Activated CD8-positive, alpha-beta memory T cell treated with anti-CD3 and anti-CD28 coated beads, Interleukin-2, amount 50 U/mL, for 1 hour (primary cell): ENCODE results near the gene ITGB2.

Source experiments
- DNase-seq: peaks from one replicate; pipeline ENCODE4 v3.0.0-alpha.2; 2020; ENCODE audit errors: extremely low read depth

ITGB2 gene

DNA sequence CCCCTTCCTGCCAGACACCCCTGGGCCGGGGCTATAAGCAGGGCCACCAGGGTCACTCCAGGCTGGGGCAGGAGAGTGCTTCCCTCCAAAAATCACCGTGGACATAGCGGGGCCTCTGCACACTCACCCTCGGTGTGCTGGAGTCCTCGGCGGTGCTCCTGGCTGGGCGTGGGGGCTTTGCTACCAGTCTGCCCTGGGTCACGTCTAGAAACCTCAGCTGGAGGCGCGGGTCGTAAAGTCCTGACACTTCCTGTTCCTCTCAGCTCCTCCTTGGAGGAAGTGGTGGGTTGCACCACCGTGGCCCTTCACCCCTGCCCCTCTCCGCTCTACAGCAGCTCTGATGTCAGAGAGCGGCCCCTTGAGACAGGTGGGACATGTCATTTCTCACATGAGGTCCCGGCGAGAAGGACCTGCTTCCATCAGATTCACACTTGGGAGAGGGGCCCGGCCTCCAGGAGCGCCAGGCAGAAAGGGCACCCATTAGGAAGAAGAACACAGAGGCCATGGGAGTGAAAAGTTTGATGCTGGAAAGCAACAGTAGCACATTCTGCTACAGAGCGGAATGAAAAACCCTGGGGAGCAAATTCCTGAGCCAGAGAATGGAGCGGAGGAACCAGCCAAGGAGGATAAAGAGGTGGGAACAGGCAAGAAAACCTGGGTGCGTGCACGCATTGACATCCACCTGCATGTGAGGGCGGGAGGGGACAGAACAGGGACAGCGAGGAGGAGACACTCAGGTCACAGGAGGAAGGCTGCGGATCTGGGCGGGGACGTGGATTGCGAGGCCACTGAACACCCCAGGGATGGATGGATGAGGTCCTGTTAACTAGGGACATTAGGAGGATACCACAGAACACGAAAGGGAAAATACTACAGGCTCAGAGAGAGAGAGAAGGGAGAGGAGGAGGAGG, at the start of gene ITGB2:
Gene ITGB2 (minus strand): TSS at position 206 of the 911 bp plus-strand sequence. CDS start 10,117 bp downstream, outside the sequence.
- DNase-seq = no peak

DNA sequence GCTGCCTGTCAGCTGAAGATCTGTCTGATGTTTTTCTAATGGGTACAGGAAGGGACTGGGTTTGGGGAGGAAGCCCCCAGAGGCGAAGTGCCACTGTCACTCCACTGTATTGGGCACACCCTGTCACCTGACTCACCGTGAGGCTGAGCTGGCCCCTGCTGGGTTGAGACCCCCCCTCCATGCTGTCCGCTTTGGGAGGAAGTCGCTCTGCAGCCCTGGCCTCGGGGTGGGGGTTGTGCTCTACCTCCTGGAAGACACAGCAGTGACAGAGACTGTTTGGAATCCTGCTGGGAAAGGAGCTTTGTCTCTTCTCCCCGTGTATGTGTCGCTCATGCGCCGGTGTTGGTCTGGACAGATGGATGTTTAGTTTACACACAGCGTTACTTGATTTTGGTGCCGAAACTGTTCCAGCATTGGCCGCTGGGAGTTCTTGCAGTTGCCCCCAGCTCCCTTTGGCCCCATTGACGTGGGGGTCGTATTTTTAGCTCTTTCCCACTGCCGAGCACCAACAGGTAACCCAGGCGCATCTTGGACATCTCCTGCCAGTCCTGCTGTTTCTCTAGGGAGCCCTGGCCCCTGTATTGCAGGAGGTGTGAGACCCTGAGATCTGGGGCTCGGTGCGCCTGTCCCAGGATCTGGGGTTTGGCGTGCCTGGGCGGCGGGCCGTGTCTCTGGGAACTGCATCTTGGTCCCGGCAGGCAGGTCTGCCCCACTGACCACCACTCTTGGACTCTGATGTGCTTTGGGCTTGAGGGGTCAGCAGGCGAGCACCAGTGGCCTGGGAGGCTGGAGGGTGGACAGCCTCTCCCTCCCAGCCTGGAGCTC, 49.4 kb upstream of the ITGB2 start:
- DNase-seq = no peak

DNA sequence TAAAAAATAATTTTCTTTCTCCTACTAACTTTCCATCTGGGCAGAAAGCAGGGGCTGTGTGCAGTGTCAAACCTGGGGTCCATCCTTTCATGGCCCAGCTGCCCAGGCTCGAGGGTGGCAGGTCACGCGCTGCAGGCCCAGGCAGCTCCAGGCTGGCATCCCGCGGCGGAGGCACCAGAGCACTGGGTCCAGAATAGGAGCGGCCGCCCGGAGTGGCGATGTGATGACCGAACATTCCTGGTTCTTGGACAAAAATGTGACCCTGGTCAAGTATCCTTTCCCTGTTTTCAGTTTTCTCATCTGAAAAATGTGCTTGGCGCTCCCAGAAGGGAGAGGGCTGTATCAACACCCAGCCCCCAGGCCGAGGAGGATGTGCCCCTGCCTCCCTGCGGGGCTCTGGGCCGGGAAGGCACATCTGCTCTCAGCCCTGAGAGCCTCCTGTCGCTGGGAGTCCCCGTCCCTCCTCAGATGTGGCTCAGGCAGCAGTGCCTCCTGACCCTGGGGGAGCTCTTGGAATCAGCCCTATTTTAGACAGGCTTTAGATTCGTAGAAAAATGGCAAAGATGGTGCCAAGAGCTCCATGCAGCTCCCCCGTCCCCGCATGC, 48.5 kb upstream of the ITGB2 start:
- no peak for DNase-seq

DNA sequence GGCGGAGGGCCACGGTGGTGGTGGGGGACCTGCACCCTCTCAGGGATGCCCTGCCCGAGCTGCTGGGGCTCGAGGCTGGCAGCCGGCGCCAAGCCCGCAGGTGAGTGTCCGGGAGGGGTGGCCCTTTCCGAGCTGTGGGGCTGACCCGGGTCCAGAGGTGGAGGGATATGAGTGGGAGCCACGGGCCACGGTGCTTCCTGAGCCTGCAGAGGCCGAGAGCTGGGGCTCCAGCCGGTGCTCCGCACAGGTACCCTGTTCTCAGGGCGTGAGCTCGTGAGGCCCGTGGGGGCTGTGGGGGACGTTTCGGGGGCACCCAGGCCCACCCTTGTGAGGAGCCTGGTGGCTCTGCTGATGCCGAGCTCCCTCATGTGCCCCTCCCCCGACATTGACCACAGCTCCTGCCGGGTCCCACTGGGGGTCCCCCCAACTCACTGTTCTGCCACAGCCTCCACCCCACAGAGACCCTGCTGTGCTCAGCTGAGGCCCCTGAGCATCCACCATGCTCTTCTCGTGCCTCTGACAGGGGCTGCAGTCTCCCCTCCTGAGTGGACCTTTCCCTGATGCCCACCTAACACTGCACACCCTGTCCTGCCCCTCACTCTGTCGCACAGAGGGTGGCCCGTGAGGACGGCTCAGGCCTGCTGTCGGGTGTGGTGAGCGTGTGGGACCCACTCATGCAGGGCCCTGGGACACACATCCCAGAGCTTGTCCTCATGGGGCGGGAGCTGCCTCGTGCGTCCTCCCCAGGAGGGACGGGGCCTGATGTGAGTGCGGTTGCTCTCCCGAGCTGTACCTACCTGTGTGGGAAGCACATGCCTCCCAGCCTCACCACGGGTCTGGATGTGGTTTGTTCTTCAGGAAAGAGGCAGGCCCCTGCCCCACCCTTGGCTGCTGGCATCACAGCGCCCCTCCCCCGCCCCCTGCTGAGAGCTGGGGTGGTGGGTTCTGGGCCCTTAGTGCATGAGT, 46.7 kb upstream of the ITGB2 start:
- DNase-seq = no peak

DNA sequence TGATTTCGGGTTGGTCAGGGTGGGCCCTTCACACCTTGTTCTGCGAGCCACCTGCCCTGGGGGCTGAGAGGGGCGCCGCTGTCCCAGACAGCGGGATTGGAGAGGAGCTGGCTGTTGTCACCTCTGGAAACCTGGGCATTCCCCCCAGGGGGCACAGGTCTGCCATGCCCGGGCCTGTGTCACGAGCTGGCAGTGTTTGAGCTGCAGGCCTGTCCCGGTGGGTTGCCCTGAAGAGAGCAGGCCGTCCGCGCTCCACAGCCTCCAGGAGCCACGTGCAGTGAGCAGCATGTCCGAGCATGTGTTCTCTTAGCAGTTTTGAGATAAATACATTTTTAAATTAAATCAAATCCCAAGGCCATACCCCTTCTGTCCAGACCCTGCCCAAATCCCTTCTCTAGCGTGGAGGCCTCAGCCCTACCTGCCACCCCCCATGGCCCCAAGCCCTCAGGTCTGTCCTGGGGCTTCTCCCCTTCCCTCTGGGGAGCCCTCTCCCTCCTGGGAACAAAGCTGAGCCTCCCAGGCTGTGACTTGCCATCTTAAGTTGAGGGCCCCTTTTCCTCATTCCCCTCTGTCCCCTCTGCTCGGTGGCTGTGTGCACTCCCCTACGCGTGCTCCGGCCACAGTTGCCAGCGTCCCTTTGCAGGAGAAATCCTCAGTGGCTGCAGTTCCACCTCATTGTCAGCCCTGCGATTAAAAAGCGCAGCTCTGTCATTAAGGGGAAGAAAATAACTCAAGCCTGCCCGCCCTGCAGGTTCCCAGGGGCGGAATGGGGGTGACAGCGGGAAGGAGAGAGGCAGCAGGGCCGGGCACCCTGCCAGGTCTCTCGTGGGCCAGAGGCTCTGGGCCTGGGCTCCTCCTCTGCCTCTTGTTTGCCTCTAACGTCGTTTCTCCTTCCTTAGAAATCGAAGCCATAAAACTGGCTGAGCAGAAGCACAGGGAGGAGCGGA, 45.7 kb upstream of the ITGB2 start:
- no peak for DNase-seq

DNA sequence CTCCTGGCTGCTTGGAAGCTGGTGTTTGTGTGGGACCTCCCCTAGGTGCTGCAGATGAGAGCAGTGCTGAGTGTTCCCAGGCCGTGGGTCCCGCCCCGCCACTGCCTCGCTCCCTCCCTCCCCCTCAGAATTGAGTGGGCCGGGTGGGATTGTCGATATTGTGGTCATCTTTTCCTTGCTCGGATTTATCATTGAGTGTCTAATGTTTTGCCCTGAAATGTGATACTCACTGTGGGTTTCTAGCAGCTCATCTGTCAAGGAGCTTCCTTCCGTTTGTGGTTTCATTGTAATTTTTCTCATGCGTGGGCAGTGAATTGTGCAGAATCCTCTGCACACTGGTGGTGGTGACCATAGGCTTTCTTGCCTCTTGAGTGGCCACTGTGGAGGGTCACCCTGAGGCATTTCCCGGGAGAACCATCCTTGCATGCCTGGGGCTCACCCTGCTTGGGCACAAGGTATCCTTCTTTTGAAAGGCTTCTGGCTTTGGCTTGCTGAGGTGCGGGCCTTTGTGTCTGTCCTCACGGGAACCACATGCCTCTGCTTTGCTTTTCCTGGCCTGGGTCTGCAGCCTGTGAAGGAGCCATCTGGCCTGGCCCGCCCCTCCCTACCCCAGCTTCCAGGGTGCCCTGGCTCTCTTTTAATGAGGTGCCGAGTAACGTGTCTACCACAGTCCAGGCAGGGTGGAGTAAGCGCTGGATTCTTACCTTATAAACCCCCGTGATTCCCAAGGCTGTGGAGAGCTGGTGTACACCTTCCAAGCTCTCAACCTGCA, 44.7 kb upstream of the ITGB2 start:
- no peak for DNase-seq

DNA sequence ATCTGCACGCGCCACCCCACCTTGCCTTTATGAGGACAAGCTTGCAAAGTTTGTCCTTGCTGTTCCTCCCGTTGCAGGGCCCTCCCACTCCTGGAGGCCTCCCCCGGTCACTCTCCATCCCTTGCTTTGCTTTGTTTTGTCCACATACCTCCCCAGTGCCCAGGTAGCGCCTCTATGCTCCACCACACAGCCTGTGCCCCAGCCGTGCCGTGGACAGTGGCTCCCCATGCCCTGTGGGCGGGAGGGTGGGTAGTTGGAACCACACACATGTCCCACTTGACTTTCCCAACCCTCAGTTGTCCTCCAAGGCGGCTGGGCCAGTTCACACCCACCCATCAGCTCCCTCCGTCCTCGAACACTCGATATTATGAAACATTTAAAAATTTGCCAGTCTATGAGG, 43.7 kb upstream of the ITGB2 start:
- no peak for DNase-seq

DNA sequence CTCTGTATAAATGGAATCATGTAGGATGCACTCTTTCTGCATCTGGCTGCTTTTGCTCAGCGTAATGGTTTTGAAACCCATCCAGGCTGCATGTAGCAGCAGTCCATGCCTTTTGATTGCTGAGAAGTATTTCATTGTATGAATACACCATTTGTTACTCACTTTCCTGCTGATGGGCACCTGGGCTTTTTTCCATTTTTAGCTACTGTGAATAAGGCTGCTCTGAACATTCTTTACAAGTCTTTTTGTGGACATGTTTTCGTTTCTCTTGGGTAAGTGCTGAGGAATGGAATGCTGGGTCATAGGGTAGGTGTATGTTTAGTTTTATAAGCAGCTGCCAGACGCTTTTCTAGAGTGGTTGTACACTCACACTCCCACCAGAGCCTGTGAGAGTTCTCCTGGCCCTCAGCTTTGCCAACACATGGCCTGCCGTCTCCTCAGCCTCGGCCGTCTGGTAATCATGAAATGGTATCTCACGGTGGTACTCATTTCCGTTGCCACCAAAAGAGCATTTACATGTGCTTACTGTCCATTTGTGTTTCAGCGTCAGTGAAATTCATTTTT, 41.8 kb upstream of the ITGB2 start:
- DNase-seq = no peak

DNA sequence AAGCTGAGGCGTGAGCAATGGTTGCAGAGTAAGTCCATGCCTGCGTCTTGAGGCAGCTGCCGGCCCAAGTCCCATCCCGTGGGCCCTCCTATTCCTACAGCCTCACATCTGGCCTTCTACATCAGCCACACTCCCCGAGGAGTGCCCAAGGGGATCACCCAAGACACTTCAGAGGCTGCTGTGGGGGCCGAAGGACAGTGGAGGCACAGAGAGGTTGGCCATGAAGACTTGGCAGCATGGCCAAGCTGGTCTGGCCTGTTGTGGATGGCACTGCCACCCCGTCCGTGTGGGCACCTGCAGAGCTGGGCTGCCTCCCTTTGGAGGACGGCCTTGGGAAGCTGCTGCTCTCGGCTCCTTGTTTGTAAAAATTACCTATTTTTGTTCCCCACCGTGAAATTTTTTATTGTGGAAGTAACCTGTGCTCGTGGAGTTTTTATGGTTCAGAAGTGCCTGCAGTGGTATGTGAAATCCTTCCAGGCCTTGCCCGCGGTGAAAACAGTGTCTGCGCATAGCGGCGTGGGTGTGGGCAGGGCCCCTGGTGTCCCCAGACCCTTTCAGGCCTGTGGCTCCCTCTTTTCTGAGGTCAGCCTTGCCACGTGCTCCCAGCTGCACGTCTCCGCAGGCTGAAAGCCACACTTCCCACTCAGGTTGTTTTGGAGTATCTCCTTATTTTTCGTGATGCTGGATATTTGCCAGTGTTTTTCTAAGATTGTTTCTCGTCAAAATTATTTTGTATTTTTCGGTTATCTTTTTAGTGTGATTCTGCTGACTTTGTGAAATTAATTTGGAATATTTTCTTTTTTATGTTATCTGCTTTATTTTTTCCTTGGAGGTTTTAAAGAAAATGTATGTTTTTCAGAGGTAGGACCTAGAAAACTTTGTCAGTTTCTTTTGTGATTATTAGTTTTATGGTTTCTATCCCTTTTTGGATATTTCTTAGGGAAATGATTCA, 39.7 kb upstream of the ITGB2 start:
- no peak for DNase-seq

DNA sequence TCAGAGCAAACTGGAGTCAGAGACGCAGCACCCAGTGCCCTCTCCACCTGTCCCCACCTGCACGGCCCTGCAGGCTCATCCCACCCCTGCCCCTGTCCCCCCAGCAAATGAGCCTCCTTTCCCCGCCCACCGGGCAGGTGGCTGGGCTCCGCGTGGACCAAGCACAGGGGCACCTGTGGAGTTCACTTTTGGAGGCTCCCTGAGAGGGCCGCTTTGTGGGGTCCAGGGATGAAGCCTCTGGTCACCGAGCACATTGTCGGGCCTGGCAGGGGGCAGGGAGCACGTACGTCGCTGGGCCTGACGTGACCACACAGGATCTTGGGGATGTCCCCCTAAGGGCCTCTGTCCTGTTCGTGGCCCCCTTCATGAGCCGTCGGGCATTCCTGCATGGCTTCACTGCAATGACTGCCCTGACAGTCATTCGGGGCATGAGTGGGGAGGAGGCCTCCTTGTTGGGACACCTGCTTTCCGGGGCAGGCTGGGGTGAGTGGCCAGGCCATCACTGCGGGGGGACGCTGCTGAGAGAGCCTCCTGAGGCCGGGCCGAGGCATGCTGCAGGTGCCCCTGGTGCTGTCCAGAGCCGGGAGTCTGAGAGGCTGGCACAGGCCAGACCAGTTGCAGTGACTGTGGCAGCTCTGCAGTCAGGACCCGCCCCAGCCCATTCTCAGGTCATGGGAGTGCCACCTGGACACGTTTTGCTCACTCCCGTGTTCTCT, 38.8 kb upstream of the ITGB2 start:
- DNase-seq = no peak

DNA sequence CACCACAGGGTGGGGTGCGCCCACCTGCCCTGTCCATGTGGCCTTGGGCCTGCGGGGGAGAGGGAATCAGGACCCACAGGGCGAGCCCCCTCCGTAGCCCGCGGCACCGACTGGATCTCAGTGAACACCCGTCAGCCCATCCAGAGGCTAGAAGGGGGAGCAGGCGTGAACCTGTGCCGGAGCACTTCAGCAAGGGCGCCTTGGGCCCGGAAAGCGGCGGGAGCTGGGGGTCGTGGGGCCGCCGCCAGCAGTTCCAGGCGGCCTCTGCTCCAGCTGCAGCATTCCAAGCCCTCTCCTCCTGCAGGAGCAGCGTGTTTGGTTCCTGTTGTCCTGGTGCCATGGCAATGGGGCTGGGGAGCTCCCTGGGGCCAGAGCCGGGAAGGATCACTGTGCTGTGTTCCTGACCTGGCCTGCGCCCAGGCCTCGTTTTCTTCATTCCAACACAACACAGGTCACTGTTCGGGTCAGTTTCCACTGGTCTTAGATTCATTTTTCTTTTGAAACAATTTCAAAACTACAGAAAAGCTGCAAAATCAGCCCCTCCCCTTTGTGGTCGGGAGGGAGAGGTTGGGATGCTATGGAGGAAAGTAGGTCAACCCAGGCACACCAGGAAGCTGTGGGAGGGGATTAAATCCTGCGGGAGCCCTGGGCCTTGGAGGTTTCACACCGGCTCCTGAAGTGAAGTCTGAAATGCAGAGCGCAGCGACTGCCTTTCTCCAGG, 37.9 kb upstream of the ITGB2 start:
- no peak for DNase-seq

DNA sequence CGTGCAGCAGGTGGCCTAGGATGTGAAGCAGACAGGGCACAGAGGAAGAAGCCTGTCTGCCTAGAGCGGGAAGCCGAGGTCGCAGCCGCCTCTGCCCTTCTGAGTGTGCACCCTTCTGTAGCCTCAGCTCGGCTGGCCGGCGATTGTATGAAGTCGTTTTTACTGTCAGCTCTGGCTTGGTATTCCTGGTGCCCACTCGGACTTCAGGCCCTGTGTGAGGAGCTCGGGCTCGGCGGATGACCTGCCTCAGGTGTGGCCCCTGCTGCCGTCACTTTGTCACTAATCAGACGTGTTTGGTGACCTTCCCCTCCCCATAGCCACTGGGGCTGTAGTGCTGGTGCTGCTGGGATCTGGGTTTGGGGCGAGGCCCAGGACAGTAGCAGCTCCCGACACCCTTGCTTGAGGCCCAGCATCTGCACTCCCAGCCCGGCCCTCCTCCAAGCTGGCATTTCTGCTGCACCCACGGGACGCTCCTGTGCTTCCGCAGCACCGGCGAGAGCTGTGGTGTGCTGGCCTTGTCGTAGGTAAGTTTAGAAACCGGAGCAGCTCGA, 37.3 kb upstream of the ITGB2 start:
- DNase-seq = no peak

DNA sequence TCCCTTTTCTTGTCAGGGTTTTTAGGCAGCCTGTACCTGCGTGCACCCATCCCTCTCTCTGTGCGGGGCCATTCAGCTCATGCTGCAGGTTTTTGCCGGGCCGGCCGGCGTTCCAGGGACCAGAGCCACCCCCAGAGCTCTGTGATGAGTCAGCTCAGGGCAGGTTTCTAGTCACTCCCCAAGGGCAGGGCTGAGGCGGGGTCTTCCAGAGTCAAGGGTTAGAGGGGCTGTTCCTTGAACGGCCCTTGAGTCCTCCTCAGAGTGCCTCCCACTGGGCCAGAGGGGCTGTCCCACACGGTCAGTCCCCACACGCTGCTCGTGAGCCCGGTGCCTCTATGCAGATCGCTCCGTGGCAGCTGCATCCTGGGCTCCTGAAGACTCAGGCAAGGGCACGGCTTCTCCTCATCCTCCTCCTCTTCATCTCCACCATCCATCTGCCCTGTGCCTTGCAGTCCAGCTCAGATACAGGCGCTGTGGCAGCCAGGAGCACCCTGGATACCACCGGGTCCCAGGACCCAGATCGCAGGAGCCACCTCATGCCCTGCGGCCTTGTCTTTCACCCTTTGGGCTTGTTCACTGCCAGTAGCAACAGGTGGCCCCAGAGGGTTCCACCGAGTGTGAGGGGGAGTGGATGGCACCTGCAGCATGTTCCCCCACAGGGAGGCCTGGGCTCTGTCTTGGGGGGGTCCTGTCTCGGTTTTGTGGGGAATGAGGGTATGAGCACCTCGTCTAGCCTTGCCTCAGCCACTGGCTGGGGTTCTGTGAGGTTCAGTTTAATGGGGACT, 36.5 kb upstream of the ITGB2 start:
- DNase-seq = no peak

DNA sequence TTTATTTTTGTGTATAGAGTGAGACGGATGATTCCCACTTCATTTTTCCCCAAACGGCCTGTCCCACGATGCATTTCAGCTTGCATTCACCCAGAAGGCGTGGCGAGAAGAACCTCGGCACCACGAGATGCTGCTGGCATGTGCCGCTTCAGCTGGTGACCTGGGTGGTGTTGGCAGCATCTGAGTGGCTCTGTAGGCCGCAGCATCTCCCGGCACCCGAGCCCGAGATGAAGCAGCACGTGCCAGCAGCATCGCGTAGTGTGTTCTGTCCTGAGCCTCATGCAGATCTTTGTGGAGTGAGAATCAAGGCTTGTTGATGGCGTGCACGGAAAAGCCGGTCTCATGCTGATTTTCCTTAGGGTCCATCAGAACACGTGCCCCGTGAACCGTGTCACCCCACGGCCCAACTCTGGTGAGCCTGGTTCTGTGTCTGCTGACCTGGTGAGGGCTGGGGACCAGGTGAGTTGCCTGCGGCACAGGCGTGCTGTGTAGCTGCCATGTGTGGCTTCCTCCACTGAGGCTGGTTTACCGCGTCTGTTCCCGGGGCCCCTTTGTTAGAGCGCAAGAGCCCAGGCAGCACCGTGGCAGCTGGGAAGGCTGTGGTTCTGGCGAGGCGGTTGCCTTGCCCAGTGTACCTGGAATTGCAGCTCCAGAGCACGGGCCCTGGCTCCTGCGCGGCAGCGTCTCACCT, 35.8 kb upstream of the ITGB2 start:
- no peak for DNase-seq

DNA sequence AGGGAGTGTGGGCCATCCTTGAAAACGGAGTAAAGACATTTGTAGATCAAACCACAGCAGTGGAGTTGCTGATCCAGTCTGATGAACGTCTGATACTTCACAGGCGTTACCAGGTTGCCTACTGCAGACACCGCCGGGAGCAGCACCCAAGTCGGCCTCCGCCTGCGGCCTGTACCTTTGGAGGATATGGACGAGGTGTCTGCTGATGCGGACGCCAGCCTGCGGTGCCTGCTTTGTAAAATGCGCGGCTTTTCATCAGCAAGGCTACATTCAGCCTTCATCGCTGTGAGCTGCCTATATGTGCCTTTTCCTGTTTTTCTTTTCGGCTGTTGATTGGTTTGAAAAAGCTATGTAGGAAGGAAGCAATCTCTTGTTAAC, 35.1 kb upstream of the ITGB2 start:
- DNase-seq = no peak
